GM19193 (cell line): ENCODE results near the gene ZNF141.

Experiments used
- POLR2A ChIP-seq: IDR thresholded peaks from 4 replicates; pipeline ENCODE4 v1.6.1; 2011; ENCODE audit not compliant: insufficient read depth, insufficient read length; ENCODE audit errors: extremely low read depth

Gene ZNF141

GRCh38 chr4:373062-373839, 35.6 kb downstream of the ZNF141 start:
- TF ChIP-seq POLR2A = no peak

- no peak for TF ChIP-seq POLR2A
Observed at GRCh38 chr4:374298-375160, 36.9 kb downstream of the ZNF141 start.

- no peak for TF ChIP-seq POLR2A
Observed at GRCh38 chr4:384311-385010, 46.8 kb downstream of the ZNF141 start.

- TF ChIP-seq POLR2A = no peak
Observed at GRCh38 chr4:385934-386707, 48.5 kb downstream of the ZNF141 start.

GRCh38 chr4:386708-387105, 49.1 kb downstream of the ZNF141 start:
- no peak for TF ChIP-seq POLR2A

GRCh38 chr4:404006-404405, 66.4 kb downstream of the ZNF141 start:
- TF ChIP-seq POLR2A = no peak

- TF ChIP-seq POLR2A = no peak
Observed at GRCh38 chr4:422587-422986, 85.0 kb downstream of the ZNF141 start.
